ENCODE data around the gene AKT2.

Gene AKT2

GRCh38 chr19:40232479-40232878 is 52.7 kb downstream of the AKT2 start:
- H3K9me3 ChIP-seq (ENCODE audit: control extremely low read depth in 1 of 5, control insufficient read depth in 4 of 5, insufficient read depth in 2 of 5, low read depth in 1 of 5, low read length in 4 of 5) = no peaks in the 10 kb centered on the region
- no peak overlapping the region for H3K27ac ChIP-seq (ENCODE audit: insufficient read depth in 1 of 2, low read depth in 1 of 2, low read length in 2 of 2, poor library complexity in 1 of 2, severe bottlenecking in 2 of 2)
- DNase-seq = no peak
- POLR2A ChIA-PET = interaction anchor here (0.5 kb wide), 1 partner anchor 11 kb away, joined by 6 read pairs; no protein-coding TSS in a partner anchor
- H3K27me3 ChIP-seq (replicated peaks in 2 of 5; ENCODE audit: control insufficient read depth in 4 of 5, insufficient read depth in 5 of 5, low read length in 4 of 5) = peaks cover 0 to 12% (median 7%) of the 10 kb centered on the region in 5 experiments
- 98% methylated on average over 8 of the region's 12 CpGs for WGBS (ENCODE audit: insufficient coverage)
- CTCF ChIA-PET = interaction anchor here (1.2 to 1.8 kb wide), 2 partner anchors 15 to 17 kb away, joined by 3 to 4 read pairs; no protein-coding TSS in a partner anchor
- peaks cover 9 to 48% (median 35%) of the 10 kb centered on the region in 4 experiments for H3K36me3 ChIP-seq (ENCODE audit: control insufficient read depth in 4 of 4, insufficient read depth in 4 of 4, low read length in 3 of 4)
- no peaks in the 10 kb centered on the region for H3K4me1 ChIP-seq (ENCODE audit: control extremely low read depth in 1 of 4, control insufficient read depth in 4 of 4, insufficient read depth in 4 of 4, low read length in 3 of 4)
- no peak overlapping the region for H3K4me3 ChIP-seq (ENCODE audit: control insufficient read depth in 1 of 7, extremely low read depth in 1 of 7, insufficient read depth in 4 of 7, low read depth in 2 of 7, low read length in 6 of 7)

- POLR2A ChIA-PET = no interaction called here
- CTCF ChIA-PET = interaction anchor here (0.9 to 1.8 kb wide), 3 partner anchors 16 to 66 kb away, joined by 3 to 4 read pairs (median 3); no protein-coding TSS in a partner anchor
- Histone ChIP-seq H3K4me3 (ENCODE audit: control insufficient read depth in 1 of 7, extremely low read depth in 1 of 7, insufficient read depth in 4 of 7, low read depth in 2 of 7, low read length in 6 of 7) (no peak overlapping the region), H3K27ac (ENCODE audit: insufficient read depth in 1 of 2, low read depth in 1 of 2, low read length in 2 of 2, poor library complexity in 1 of 2, severe bottlenecking in 2 of 2) (no peak overlapping the region), H3K27me3 (replicated peaks in 2 of 5; ENCODE audit: control insufficient read depth in 4 of 5, insufficient read depth in 5 of 5, low read length in 4 of 5) (peaks cover 0 to 19% (median 11%) of the 10 kb centered on the region in 5 experiments), H3K9me3 (ENCODE audit: control extremely low read depth in 1 of 5, control insufficient read depth in 4 of 5, insufficient read depth in 2 of 5, low read depth in 1 of 5, low read length in 4 of 5) (no peaks in the 10 kb centered on the region), H3K36me3 (ENCODE audit: control insufficient read depth in 4 of 4, insufficient read depth in 4 of 4, low read length in 3 of 4) (peaks cover 7 to 44% (median 29%) of the 10 kb centered on the region in 4 experiments), H3K4me1 (ENCODE audit: control extremely low read depth in 1 of 4, control insufficient read depth in 4 of 4, insufficient read depth in 4 of 4, low read length in 3 of 4) (no peaks in the 10 kb centered on the region)
- 86% methylated on average over 10 of the region's 16 CpGs for WGBS (ENCODE audit: insufficient coverage)
- DNase-seq = no peak
These were observed 53.4 kb downstream of the AKT2 start for GRCh38 chr19:40231544-40232424.

- ChIA-PET CTCF (interaction anchor here (0.9 to 1.8 kb wide), 3 partner anchors 17 to 66 kb away, joined by 3 to 4 read pairs (median 3); no protein-coding TSS in a partner anchor), POLR2A (no interaction called here)
- H3K4me1 ChIP-seq (ENCODE audit: control extremely low read depth in 1 of 4, control insufficient read depth in 4 of 4, insufficient read depth in 4 of 4, low read length in 3 of 4) = peaks cover 0 to 7% (median 4%) of the 10 kb centered on the region in 4 experiments
- H3K27ac ChIP-seq (ENCODE audit: insufficient read depth in 1 of 2, low read depth in 1 of 2, low read length in 2 of 2, poor library complexity in 1 of 2, severe bottlenecking in 2 of 2) = no peak overlapping the region
- WGBS (ENCODE audit: insufficient coverage) = 90% methylated on average over 2 of the region's 6 CpGs
- peaks cover 7 to 37% (median 23%) of the 10 kb centered on the region in 4 experiments for H3K36me3 ChIP-seq (ENCODE audit: control insufficient read depth in 4 of 4, insufficient read depth in 4 of 4, low read length in 3 of 4)
- peaks cover 0 to 27% (median 15%) of the 10 kb centered on the region in 5 experiments for H3K27me3 ChIP-seq (replicated peaks in 2 of 5; ENCODE audit: control insufficient read depth in 4 of 5, insufficient read depth in 5 of 5, low read length in 4 of 5)
- no peak for DNase-seq
- H3K9me3 ChIP-seq (ENCODE audit: control extremely low read depth in 1 of 5, control insufficient read depth in 4 of 5, insufficient read depth in 2 of 5, low read depth in 1 of 5, low read length in 4 of 5) = no peaks in the 10 kb centered on the region
- no peak overlapping the region for H3K4me3 ChIP-seq (ENCODE audit: control insufficient read depth in 1 of 7, extremely low read depth in 1 of 7, insufficient read depth in 4 of 7, low read depth in 2 of 7, low read length in 6 of 7)
These were observed 54.1 kb downstream of the AKT2 start for GRCh38 chr19:40231057-40231456.

GRCh38 chr19:40229926-40230417 is 55.2 kb downstream of the AKT2 start:
- no peak overlapping the region for H3K27ac ChIP-seq (ENCODE audit: insufficient read depth in 1 of 2, low read depth in 1 of 2, low read length in 2 of 2, poor library complexity in 1 of 2, severe bottlenecking in 2 of 2)
- POLR2A ChIA-PET = no interaction called here
- WGBS (ENCODE audit: insufficient coverage) = 64% methylated on average over 3 of the region's 4 CpGs
- no peak for DNase-seq
- no peak overlapping the region for H3K4me3 ChIP-seq (ENCODE audit: control insufficient read depth in 1 of 7, extremely low read depth in 1 of 7, insufficient read depth in 4 of 7, low read depth in 2 of 7, low read length in 6 of 7)
- H3K4me1 ChIP-seq (ENCODE audit: control extremely low read depth in 1 of 4, control insufficient read depth in 4 of 4, insufficient read depth in 4 of 4, low read length in 3 of 4) = peaks cover 0 to 12% (median 5%) of the 10 kb centered on the region in 4 experiments
- H3K36me3 ChIP-seq (ENCODE audit: control insufficient read depth in 4 of 4, insufficient read depth in 4 of 4, low read length in 3 of 4) = peaks cover 1 to 26% (median 15%) of the 10 kb centered on the region in 4 experiments
- CTCF ChIA-PET = interaction anchor here (0.6 to 1.3 kb wide), 2 partner anchors 13 to 49 kb away, joined by 3 read pairs; no protein-coding TSS in a partner anchor
- H3K27me3 ChIP-seq (replicated peaks in 2 of 5; ENCODE audit: control insufficient read depth in 4 of 5, insufficient read depth in 5 of 5, low read length in 4 of 5) = peaks cover 0 to 38% (median 22%) of the 10 kb centered on the region in 5 experiments
- H3K9me3 ChIP-seq (ENCODE audit: control extremely low read depth in 1 of 5, control insufficient read depth in 4 of 5, insufficient read depth in 2 of 5, low read depth in 1 of 5, low read length in 4 of 5) = no peaks in the 10 kb centered on the region

GRCh38 chr19:40229484-40229883 is 55.7 kb downstream of the AKT2 start:
- ChIA-PET POLR2A (no interaction called here), CTCF (interaction anchor here (0.7 kb wide), 3 partner anchors 22 to 317 kb away, joined by 3 to 4 read pairs (median 3); no protein-coding TSS in a partner anchor)
- Histone ChIP-seq H3K36me3 (ENCODE audit: control insufficient read depth in 4 of 4, insufficient read depth in 4 of 4, low read length in 3 of 4) (peaks cover 0 to 21% (median 10%) of the 10 kb centered on the region in 4 experiments), H3K4me1 (ENCODE audit: control extremely low read depth in 1 of 4, control insufficient read depth in 4 of 4, insufficient read depth in 4 of 4, low read length in 3 of 4) (peaks cover 0 to 12% (median 5%) of the 10 kb centered on the region in 4 experiments), H3K27me3 (replicated peaks in 2 of 5; ENCODE audit: control insufficient read depth in 4 of 5, insufficient read depth in 5 of 5, low read length in 4 of 5) (peaks cover 0 to 42% (median 23%) of the 10 kb centered on the region in 5 experiments), H3K9me3 (ENCODE audit: control extremely low read depth in 1 of 5, control insufficient read depth in 4 of 5, insufficient read depth in 2 of 5, low read depth in 1 of 5, low read length in 4 of 5) (no peaks in the 10 kb centered on the region), H3K4me3 (ENCODE audit: control insufficient read depth in 1 of 7, extremely low read depth in 1 of 7, insufficient read depth in 4 of 7, low read depth in 2 of 7, low read length in 6 of 7) (no peak overlapping the region), H3K27ac (ENCODE audit: insufficient read depth in 1 of 2, low read depth in 1 of 2, low read length in 2 of 2, poor library complexity in 1 of 2, severe bottlenecking in 2 of 2) (no peak overlapping the region)
- DNase-seq = no peak
- WGBS (ENCODE audit: insufficient coverage) = 14% methylated on average over 1 of the region's 3 CpGs

- Histone ChIP-seq H3K27me3 (replicated peaks in 2 of 5; ENCODE audit: control insufficient read depth in 4 of 5, insufficient read depth in 5 of 5, low read length in 4 of 5) (peaks cover 0 to 49% (median 28%) of the 10 kb centered on the region in 5 experiments), H3K9me3 (ENCODE audit: control extremely low read depth in 1 of 5, control insufficient read depth in 4 of 5, insufficient read depth in 2 of 5, low read depth in 1 of 5, low read length in 4 of 5) (no peaks in the 10 kb centered on the region), H3K36me3 (ENCODE audit: control insufficient read depth in 4 of 4, insufficient read depth in 4 of 4, low read length in 3 of 4) (peaks cover 0 to 15% (median 6%) of the 10 kb centered on the region in 4 experiments), H3K4me1 (ENCODE audit: control extremely low read depth in 1 of 4, control insufficient read depth in 4 of 4, insufficient read depth in 4 of 4, low read length in 3 of 4) (peaks cover 0 to 12% (median 5%) of the 10 kb centered on the region in 4 experiments), H3K4me3 (ENCODE audit: control insufficient read depth in 1 of 7, extremely low read depth in 1 of 7, insufficient read depth in 4 of 7, low read depth in 2 of 7, low read length in 6 of 7) (no peak overlapping the region), H3K27ac (ENCODE audit: insufficient read depth in 1 of 2, low read depth in 1 of 2, low read length in 2 of 2, poor library complexity in 1 of 2, severe bottlenecking in 2 of 2) (no peak overlapping the region)
- no peak for DNase-seq
- ChIA-PET CTCF (interaction anchor here (0.7 to 2.2 kb wide), 4 partner anchors 21 to 318 kb away, joined by 3 to 9 read pairs (median 4); no protein-coding TSS in a partner anchor), POLR2A (no interaction called here)
- 98% methylated on average over 5 of the region's 5 CpGs for WGBS (ENCODE audit: insufficient coverage)
These were observed 56.3 kb downstream of the AKT2 start for GRCh38 chr19:40228863-40229262.
